H1 (cell line): Measurements from ENCODE around the gene GABRB2.

Experiments used
- ASH2L ChIP-seq: fragments of 200-600, 300-600 bp; sonication (generic); IDR thresholded peaks from one replicate; pipeline ENCODE4 v1.7.1; 2017; ENCODE audit warnings: low read length
- EP300 ChIP-seq, 2 experiments: IDR thresholded peaks; 1 replicate in 1 of 2; 2 replicates in 1 of 2; pipeline ENCODE4 v1.6.1; 2011 to 2012; ENCODE audit warnings: low read depth in 2 of 2, low read length in 2 of 2, mild to moderate bottlenecking in 2 of 2, borderline replicate concordance in 1 of 2, inconsistent platforms in 1 of 2, moderate library complexity in 1 of 2
- GTF2F1 ChIP-seq: IDR thresholded peaks from 2 replicates; pipeline ENCODE4 v1.6.1; 2012; ENCODE audit warnings: low read depth, low read length, improper control_type of control experiment, borderline replicate concordance
- MAFK ChIP-seq: IDR thresholded peaks from 2 replicates; pipeline ENCODE4 v1.6.1; 2012; ENCODE audit warnings: low read depth, mild to moderate bottlenecking, improper control_type of control experiment, low read length
- RXRA ChIP-seq: IDR thresholded peaks from 2 replicates; pipeline ENCODE4 v1.6.1; 2011; ENCODE audit warnings: low read depth, mild to moderate bottlenecking, low read length, moderate library complexity; ENCODE audit not compliant: insufficient read depth
- TBP ChIP-seq: IDR thresholded peaks from 2 replicates; pipeline ENCODE4 v1.6.1; 2011; ENCODE audit warnings: low read depth, low read length, improper control_type of control experiment

- TF ChIP-seq GTF2F1, result no peak
- no peak for TF ChIP-seq RXRA
- no peak for TF ChIP-seq EP300 (IDR thresholded peaks at IDR 0.05; ENCODE audit: borderline replicate concordance in 1 of 2, low read depth in 2 of 2, low read length in 2 of 2)
- TF ChIP-seq ASH2L, result no peak
- no peak for TF ChIP-seq MAFK
- TF ChIP-seq TBP, result no peak
These were observed 131.6 kb downstream of the GABRB2 start for GRCh38 chr5:161414896-161415295.
